Astrocyte (in vitro differentiated cells and primary cell): ENCODE data around the gene GNAI2.

ENCODE experiments used
- EZH2 ChIP-seq: IDR thresholded peaks from 2 replicates; pipeline ENCODE4 v1.6.1; 2012; ENCODE audit warnings: mild to moderate bottlenecking, low read length, inconsistent platforms; ENCODE audit not compliant: insufficient read depth
- TF ChIP-seq, protein P1 (sequence below): IDR thresholded peaks from 2 replicates; pipeline ENCODE4 v1.5.1; 2011; ENCODE audit warnings: low read depth, mild to moderate bottlenecking, inconsistent platforms, low read length, moderate library complexity; ENCODE audit not compliant: insufficient read depth

DNA sequence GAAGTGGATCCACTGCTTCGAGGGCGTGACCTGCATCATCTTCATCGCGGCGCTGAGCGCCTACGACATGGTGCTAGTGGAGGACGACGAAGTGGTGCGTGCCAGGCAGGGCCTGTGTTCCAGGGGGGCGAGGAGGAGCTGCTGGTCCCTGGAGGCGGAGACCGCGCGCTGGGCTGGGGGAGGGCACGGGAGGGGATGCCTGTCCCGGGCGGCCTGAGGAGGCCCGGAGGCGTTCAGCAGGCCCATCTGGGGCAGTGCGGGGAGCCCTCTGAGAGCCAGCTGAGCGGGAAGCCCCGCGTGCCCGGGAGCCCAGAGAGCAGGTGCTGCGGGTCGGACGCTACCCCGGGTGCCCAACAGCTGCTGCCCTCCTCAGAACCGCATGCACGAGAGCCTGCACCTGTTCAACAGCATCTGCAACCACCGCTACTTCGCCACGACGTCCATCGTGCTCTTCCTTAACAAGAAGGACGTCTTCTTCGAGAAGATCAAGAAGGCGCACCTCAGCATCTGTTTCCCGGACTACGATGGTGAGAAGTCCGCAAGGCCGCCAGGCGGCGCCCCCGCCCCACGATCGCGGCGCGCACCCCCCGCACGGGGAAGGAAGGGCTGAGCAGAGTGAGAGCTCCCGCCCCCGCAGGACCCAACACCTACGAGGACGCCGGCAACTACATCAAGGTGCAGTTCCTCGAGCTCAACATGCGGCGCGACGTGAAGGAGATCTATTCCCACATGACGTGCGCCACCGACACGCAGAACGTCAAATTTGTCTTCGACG, 41.7 kb upstream of the GNAI2 start:
- TF ChIP-seq, protein P1, sequence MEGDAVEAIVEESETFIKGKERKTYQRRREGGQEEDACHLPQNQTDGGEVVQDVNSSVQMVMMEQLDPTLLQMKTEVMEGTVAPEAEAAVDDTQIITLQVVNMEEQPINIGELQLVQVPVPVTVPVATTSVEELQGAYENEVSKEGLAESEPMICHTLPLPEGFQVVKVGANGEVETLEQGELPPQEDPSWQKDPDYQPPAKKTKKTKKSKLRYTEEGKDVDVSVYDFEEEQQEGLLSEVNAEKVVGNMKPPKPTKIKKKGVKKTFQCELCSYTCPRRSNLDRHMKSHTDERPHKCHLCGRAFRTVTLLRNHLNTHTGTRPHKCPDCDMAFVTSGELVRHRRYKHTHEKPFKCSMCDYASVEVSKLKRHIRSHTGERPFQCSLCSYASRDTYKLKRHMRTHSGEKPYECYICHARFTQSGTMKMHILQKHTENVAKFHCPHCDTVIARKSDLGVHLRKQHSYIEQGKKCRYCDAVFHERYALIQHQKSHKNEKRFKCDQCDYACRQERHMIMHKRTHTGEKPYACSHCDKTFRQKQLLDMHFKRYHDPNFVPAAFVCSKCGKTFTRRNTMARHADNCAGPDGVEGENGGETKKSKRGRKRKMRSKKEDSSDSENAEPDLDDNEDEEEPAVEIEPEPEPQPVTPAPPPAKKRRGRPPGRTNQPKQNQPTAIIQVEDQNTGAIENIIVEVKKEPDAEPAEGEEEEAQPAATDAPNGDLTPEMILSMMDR: peak; percentile 66
- TF ChIP-seq EZH2: peak; percentile 34
